Fibroblast of the aortic adventitia (primary cell): ENCODE measurements around the gene PTPN13. TPM values are rescaled to one million over a fixed set of nuclear protein-coding genes. Genes with fewer than 3 reads are reported as not detected.

ENCODE experiments used
- DNase-seq: peaks from one replicate; pipeline ENCODE4 v3.0.0-alpha.2; 2010; ENCODE audit warnings: low read depth
- H3K4me3 ChIP-seq: 2 replicates; pipeline ENCODE4 v1.5.1; 2011; ENCODE audit warnings: low read depth, mild to moderate bottlenecking, control low read depth, low read length, moderate library complexity
- total RNA-seq: library from RNA; depleted of rRNA; stranded (reverse); fragments of >200 nt; gene quantifications from 2 replicates; pipeline ENCODE4 v1.2.3, GENCODE V29; 2012; ENCODE audit warnings: low replicate concordance
- TF ChIP-seq, protein P1 (sequence below): IDR thresholded peaks from 2 replicates; pipeline ENCODE4 v1.5.1; 2011; ENCODE audit warnings: mild to moderate bottlenecking, low read length, control low read depth, inconsistent platforms; ENCODE audit not compliant: insufficient read depth

Gene PTPN13
- total RNA-seq, 1 donor, result 67.6 TPM

DNA sequence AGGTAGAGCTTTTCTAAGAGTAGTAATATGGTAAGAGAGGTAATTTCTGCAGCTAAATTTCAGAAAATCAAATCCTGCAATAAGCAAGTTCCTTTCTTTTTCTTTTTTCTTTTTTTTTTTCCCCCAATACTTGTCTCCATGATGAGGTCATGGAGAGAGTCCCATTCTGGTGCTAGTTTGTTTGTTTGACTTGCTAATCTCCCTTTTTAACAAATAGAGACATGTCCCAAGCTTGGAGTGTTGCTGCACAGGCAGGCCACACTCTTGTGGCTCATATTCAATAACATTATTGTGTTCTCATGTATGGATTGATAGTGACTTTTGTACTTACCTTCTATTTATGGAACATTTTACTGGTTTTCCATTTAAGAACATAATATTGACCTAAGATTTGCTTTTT, 25.5 kb downstream of the PTPN13 start:
- DNase-seq, result no peak
- H3K4me3 ChIP-seq, result no peak overlapping the region
- TF ChIP-seq, protein P1, sequence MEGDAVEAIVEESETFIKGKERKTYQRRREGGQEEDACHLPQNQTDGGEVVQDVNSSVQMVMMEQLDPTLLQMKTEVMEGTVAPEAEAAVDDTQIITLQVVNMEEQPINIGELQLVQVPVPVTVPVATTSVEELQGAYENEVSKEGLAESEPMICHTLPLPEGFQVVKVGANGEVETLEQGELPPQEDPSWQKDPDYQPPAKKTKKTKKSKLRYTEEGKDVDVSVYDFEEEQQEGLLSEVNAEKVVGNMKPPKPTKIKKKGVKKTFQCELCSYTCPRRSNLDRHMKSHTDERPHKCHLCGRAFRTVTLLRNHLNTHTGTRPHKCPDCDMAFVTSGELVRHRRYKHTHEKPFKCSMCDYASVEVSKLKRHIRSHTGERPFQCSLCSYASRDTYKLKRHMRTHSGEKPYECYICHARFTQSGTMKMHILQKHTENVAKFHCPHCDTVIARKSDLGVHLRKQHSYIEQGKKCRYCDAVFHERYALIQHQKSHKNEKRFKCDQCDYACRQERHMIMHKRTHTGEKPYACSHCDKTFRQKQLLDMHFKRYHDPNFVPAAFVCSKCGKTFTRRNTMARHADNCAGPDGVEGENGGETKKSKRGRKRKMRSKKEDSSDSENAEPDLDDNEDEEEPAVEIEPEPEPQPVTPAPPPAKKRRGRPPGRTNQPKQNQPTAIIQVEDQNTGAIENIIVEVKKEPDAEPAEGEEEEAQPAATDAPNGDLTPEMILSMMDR, result no peak

DNA sequence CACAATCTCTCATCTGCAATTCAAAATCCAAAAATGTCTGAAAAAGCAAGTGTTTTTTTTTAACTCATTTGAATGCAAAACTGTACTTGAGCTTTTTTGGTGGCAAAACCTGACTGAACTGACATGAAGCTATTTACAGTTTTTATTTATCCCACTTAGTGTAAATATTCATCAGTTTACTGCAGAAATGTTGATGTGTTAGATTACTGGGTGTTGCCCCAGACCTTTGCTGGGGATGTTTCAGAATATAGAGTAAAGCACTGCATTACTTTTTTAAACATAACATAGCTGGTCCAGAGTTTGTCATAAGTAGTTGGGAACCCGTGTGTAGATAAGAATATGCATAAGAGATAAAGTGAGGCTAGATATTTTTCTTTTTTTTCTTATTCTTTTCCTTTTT, 27.3 kb downstream of the PTPN13 start:
- no peak overlapping the region for H3K4me3 ChIP-seq
- TF ChIP-seq, protein P1, result no peak
- no peak for DNase-seq

GRCh38 chr4:86626066-86626465, 32.0 kb downstream of the PTPN13 start:
- H3K4me3 ChIP-seq, result no peak overlapping the region
- TF ChIP-seq, protein P1, result no peak
- peak; percentile 14 for DNase-seq

- DNase-seq, result no peak
These were observed 33.5 kb downstream of the PTPN13 start for GRCh38 chr4:86627462-86628135.

GRCh38 chr4:86630629-86631028, 36.5 kb downstream of the PTPN13 start:
- no peak overlapping the region for H3K4me3 ChIP-seq
- TF ChIP-seq, protein P1, result no peak
- DNase-seq, result no peak

More at GRCh38 chr4:86627462-86628135, 33.5 kb downstream of the PTPN13 start:
- TF ChIP-seq, protein P1, result no peak
- H3K4me3 ChIP-seq, result no peak overlapping the region

DNA sequence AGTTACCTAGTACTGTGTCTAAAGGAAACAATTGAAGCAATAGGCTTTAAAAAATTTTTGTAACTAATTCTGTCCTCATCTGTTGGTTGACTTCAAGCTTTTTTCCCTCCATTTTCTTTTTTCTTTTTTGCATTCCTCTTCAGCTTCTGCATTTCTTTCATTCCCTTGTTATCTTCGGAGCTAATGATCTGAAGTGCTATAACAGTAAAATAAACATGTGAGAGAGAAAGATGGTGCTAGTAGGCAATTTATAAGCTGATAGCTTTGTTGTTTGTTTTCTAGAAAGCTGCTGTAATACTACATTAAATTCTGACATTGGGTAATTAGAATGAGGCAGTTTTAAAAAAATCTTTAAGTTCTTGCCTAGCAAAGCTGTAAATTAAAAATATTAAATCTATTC, 37.1 kb downstream of the PTPN13 start:
- TF ChIP-seq, protein P1, result no peak

GRCh38 chr4:86633854-86634253, 39.7 kb downstream of the PTPN13 start:
- peak; percentile 17 for DNase-seq
- no peak overlapping the region for H3K4me3 ChIP-seq
- TF ChIP-seq, protein P1, result no peak

More for the DNA sequence above, 37.1 kb downstream of the PTPN13 start:
- DNase-seq, result no peak
- no peak overlapping the region for H3K4me3 ChIP-seq
